Neutrophil (primary cell): ENCODE results near the gene C2CD4D.
A peak's percentile ranks its signal among the peaks of the same experiment; 100 is the strongest.

ENCODE experiments used
- H3K27ac ChIP-seq: fragments of 200-600 bp; sonication (generic); 2 replicates; pipeline ENCODE4 v1.5.1; 2016; ENCODE audit warnings: mild to moderate bottlenecking, moderate library complexity
- H3K27me3 ChIP-seq: fragments of 200-600 bp; sonication (generic); 2 replicates; pipeline ENCODE4 v1.6.0; 2016; ENCODE audit warnings: mild to moderate bottlenecking
- H3K36me3 ChIP-seq: fragments of 200-600 bp; sonication (generic); 2 replicates; pipeline ENCODE4 v1.5.1; 2017
- H3K4me1 ChIP-seq, 2 experiments: fragments of 200-600 bp in 1 of 2; sonication (generic) in 1 of 2; 1 replicate in 1 of 2; 2 replicates in 1 of 2; pipeline versions ENCODE4 v1.5.1 to v1.6.1; 2013 to 2016; ENCODE audit warnings: low read depth in 1 of 2, low read length in 1 of 2, mild to moderate bottlenecking in 1 of 2, moderate library complexity in 1 of 2; ENCODE audit not compliant: control insufficient read depth in 1 of 2, insufficient read depth in 1 of 2
- H3K4me3 ChIP-seq, 2 experiments: fragments of 200-600 bp in 1 of 2; sonication (generic) in 1 of 2; 1 replicate in 1 of 2; 2 replicates in 1 of 2; pipeline ENCODE4 v1.5.1; 2013 to 2016; ENCODE audit warnings: low read depth in 1 of 2, low read length in 1 of 2, mild to moderate bottlenecking in 1 of 2, moderate library complexity in 1 of 2
- H3K9me3 ChIP-seq: fragments of 200-600 bp; sonication (generic); 2 replicates; pipeline ENCODE4 v1.5.1; 2016
- CTCF ChIP-seq: fragments of 200-600 bp; sonication (generic); IDR thresholded peaks from 2 replicates; pipeline ENCODE4 v1.5.1; 2016; ENCODE audit warnings: antibody characterized with exemption

C2CD4D gene

GRCh38 chr1:151867765-151868411, 28.3 kb upstream of the C2CD4D start:
- Histone ChIP-seq H3K4me3 (no peak overlapping the region), H3K27me3 (no peaks in the 10 kb centered on the region), H3K36me3 (no peaks in the 10 kb centered on the region), H3K9me3 (no peaks in the 10 kb centered on the region), H3K4me1 (peaks cover 0 to 15% of the 10 kb centered on the region in 2 experiments), H3K27ac (peak overlapping the region; percentile 13)
- TF ChIP-seq CTCF, result no peak

GRCh38 chr1:151867321-151867720, 27.7 kb upstream of the C2CD4D start:
- TF ChIP-seq CTCF, result no peak
- no peaks in the 10 kb centered on the region for H3K9me3 ChIP-seq
- no peak overlapping the region for H3K4me3 ChIP-seq
- H3K27me3 ChIP-seq, result no peaks in the 10 kb centered on the region
- no peaks in the 10 kb centered on the region for H3K36me3 ChIP-seq
- H3K4me1 ChIP-seq, result peaks cover 0 to 15% of the 10 kb centered on the region in 2 experiments
- peak overlapping the region; percentile 38 for H3K27ac ChIP-seq

- no peak overlapping the region for H3K27ac ChIP-seq
- peaks cover 0 to 15% of the 10 kb centered on the region in 2 experiments for H3K4me1 ChIP-seq
- no peak for TF ChIP-seq CTCF
- H3K36me3 ChIP-seq, result no peaks in the 10 kb centered on the region
- H3K27me3 ChIP-seq, result no peaks in the 10 kb centered on the region
- no peak overlapping the region for H3K4me3 ChIP-seq
- H3K9me3 ChIP-seq, result no peaks in the 10 kb centered on the region
Observed at GRCh38 chr1:151864411-151864810, 24.8 kb upstream of the C2CD4D start.

GRCh38 chr1:151862604-151863003, 23.0 kb upstream of the C2CD4D start:
- Histone ChIP-seq H3K27ac (no peak overlapping the region), H3K27me3 (no peaks in the 10 kb centered on the region), H3K4me1 (peaks cover 2 to 11% of the 10 kb centered on the region in 2 experiments), H3K4me3 (no peak overlapping the region), H3K9me3 (no peaks in the 10 kb centered on the region), H3K36me3 (no peaks in the 10 kb centered on the region)
- TF ChIP-seq CTCF, result no peak

- Histone ChIP-seq H3K4me1 (peaks cover 8 to 13% of the 10 kb centered on the region in 2 experiments), H3K27me3 (no peaks in the 10 kb centered on the region), H3K36me3 (no peaks in the 10 kb centered on the region), H3K4me3 (no peak overlapping the region), H3K9me3 (no peaks in the 10 kb centered on the region), H3K27ac (no peak overlapping the region)
- TF ChIP-seq CTCF, result no peak
Observed at GRCh38 chr1:151860504-151861187, 21.0 kb upstream of the C2CD4D start.
